OCI-LY3 (cell line): ENCODE results near the gene NCBP3.

ENCODE experiments used
- EZH2phosphoT487 ChIP-seq: fragments of 200-600 bp; shearing (Covaris generic); IDR thresholded peaks from 2 replicates; pipeline ENCODE4 v1.6.1; 2018; ENCODE audit warnings: antibody characterized with exemption, mixed run types, low read depth
- TF ChIP-seq, protein P1 (sequence below): fragments of 200-600, 300-600 bp; sonication (generic); IDR thresholded peaks from 2 replicates; pipeline ENCODE4 v1.5.1; 2014; ENCODE audit warnings: antibody characterized with exemption, low read length, low read depth

DNA sequence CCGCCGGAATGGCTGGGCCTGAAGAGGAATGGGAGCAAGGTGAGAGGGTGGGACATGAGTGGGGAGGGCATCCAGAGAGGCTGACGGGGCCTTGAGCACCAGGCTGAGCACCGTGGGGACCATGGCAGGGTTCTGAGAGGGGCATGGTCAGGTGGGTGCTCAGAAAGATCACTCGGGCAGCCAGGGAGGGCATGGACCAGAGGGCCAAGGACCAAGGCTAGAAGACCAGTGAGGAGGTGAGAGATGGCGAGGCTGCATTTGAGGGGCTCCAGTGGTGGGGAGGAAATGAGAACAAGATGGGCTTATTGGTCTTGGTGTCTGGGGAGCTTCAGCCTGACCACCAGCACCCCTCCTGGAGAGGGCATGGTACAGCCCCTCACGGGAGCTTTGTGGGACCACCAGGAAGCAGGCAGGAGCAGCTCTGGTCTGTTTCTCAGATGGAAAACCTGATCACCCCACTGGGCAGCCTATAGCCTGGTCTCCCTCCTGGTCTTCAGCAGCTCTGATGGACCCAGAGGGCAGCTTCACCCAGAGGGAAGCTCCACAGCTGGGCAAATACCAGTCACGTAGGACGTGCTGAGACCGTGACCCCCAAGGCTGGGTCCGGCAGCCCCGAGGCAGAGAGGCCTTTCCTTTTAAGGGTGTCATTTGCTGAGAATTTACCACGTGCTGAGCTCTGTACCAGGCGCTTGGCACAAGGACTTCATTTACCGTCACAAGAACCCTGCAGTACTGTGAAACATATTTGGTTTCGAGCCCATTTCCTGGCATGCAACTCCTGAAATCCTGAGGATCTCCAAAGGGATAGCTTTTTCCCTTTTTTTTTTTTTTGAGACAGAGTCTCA is 11.4 kb upstream of the NCBP3 start:
- TF ChIP-seq, protein P1, sequence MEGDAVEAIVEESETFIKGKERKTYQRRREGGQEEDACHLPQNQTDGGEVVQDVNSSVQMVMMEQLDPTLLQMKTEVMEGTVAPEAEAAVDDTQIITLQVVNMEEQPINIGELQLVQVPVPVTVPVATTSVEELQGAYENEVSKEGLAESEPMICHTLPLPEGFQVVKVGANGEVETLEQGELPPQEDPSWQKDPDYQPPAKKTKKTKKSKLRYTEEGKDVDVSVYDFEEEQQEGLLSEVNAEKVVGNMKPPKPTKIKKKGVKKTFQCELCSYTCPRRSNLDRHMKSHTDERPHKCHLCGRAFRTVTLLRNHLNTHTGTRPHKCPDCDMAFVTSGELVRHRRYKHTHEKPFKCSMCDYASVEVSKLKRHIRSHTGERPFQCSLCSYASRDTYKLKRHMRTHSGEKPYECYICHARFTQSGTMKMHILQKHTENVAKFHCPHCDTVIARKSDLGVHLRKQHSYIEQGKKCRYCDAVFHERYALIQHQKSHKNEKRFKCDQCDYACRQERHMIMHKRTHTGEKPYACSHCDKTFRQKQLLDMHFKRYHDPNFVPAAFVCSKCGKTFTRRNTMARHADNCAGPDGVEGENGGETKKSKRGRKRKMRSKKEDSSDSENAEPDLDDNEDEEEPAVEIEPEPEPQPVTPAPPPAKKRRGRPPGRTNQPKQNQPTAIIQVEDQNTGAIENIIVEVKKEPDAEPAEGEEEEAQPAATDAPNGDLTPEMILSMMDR, result no peak
- TF ChIP-seq EZH2phosphoT487, result no peak
